Fibroblast of lung (primary cell): ENCODE measurements around the gene FOXI1.

Experiments
- EZH2 ChIP-seq: IDR thresholded peaks from 2 replicates; pipeline ENCODE4 v1.5.1; 2012; ENCODE audit warnings: low read length, control low read depth, mild to moderate bottlenecking; ENCODE audit errors: missing control alignments
- TF ChIP-seq, protein P1 (sequence below), 2 donors: IDR thresholded peaks in 1 of 2; conservative IDR thresholded peaks in 1 of 2; 1 replicate in 1 of 2; 2 replicates in 1 of 2; pipeline ENCODE4 v1.5.1; 2011 to 2012; ENCODE audit warnings: low read length in 2 of 2, control low read depth in 1 of 2, inconsistent platforms in 1 of 2, low read depth in 1 of 2, mild to moderate bottlenecking in 1 of 2

DNA sequence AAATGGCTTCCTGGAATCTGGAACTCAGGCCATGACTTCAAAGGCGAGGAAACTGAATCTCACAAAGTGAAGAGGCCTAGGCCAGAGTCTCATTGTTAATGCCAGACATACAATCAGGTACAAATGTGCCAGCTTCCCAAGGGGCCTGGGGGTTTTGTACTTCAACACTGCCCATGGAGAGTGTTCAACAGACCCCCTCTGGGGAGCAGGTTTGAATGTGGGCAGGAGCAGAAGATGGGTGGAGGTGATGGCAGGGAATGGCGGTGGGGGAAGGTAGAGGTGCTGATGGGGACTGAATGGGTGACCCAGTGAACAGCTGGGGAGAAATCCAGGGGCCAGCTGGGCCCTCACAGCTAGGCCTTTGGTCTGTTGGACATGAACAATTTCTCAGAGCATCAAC, 12.0 kb downstream of the FOXI1 start:
- TF ChIP-seq, protein P1, sequence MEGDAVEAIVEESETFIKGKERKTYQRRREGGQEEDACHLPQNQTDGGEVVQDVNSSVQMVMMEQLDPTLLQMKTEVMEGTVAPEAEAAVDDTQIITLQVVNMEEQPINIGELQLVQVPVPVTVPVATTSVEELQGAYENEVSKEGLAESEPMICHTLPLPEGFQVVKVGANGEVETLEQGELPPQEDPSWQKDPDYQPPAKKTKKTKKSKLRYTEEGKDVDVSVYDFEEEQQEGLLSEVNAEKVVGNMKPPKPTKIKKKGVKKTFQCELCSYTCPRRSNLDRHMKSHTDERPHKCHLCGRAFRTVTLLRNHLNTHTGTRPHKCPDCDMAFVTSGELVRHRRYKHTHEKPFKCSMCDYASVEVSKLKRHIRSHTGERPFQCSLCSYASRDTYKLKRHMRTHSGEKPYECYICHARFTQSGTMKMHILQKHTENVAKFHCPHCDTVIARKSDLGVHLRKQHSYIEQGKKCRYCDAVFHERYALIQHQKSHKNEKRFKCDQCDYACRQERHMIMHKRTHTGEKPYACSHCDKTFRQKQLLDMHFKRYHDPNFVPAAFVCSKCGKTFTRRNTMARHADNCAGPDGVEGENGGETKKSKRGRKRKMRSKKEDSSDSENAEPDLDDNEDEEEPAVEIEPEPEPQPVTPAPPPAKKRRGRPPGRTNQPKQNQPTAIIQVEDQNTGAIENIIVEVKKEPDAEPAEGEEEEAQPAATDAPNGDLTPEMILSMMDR (conservative IDR thresholded peaks at IDR 0.05 in 1 of 2, IDR thresholded peaks at IDR 0.05 in 1 of 2; ENCODE audit: low read depth in 1 of 2, low read length in 2 of 2), result no peak
- no peak for TF ChIP-seq EZH2
